NCI-H2081 treated with DMSO at 0.1 percent for 48 hours (cell line): Measurements from ENCODE around the gene HYCC1.

Experiments
- DNase-seq: peaks from one replicate; lab custom pipeline; 2025; lab: John Stamatoyannopoulos, UW

Gene HYCC1

DNA sequence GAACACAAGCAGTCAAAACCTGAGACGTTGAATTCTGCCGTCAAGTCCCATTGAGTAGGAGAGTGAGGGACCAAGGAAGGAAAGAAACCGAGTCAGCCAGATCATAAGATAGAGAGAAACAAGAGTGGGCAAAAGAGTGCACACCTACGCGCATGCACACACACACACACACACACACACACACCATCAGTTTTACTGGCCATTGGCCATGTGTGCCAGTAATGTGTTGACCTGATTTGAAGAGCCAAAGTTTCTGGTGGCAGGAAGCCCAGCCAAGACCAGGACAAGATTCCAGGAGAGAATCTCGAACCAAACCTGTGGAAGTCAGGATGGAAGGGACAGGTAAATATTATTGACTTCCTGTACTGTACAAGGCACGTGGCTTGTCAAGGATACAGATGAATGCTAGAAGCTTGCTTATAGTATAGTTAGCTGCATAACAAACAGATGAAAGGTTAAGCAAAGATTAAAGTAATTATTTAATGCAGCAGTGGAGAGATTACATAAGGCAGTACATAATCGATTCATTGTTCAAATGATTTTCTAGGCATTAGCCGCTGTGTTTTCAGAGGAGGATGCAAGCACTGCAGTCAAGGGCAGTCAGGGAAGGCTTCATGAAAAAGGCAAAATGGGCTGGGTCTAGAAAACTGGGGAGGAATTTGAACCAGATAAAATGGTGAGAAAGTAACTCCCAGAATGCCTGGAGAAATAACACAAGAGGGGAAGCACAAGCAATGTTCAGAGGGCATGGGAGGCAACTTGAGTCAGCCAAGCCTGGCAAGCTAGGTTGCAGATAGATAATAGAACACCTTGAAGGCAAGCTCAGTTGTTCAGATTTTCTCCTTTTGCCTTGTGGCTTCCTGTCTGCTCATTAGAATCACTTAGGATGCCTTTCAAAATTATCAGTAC, 2.7 kb upstream of the HYCC1 start:
- DNase-seq = no peak

DNA sequence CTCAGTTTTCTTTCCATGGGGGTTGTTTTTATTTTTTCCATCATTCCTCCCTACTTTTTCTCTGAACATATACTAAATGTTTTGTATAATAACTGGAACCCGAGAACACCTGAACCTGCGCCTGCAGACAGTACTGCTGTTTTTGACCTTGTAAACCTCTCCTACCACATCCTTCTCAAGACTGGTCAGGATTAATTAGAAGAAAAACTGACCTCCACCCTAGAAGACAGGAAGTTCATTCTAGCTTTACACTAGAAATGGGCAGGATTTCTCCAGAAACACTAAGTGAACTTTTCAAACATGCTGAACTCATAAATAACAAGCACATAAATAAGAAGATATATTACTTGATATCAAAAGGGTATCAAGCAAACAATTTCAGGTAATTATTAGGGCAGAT, 751 bp upstream of the HYCC1 start:
- DNase-seq = no peak

DNA sequence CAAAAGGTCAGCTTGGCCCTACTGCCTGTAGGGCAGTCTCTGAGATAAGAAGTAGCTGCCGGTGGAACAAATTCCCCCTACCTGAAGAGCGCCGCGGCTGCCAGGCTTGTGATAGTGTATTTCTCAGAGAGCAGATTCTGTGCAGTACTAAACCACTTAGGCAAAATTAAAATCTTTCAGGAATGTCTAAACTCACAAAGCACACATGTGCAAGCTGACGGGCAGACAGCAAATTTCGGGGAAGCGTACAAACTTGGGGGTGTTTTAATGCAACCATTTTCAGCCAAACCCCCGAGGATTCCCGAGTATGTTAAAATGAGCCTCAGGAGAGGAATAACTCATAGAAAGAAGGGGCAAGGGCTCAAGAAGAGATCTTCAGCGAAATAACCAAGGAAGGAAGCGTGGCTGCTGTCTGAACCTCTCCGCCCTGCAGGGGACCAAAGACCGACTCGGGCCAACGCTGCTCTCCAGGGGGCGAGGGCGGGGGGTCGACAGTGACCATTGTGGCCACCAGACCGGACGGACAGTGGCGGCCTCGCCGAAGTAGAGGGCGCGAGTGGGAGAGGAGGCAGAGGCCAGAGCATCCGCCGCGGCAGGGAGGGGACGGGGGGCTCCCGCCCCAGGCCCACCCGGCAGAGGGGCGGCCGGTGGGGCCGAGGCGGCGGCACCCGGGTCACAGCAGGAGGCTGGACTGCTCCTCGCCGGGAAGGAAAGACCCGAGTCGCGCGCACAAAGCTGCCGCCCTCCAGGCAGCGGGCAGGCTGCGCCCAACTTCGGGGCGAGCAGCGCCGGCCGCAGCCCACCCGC, 819 bp downstream of the HYCC1 start:
- no peak for DNase-seq

DNA sequence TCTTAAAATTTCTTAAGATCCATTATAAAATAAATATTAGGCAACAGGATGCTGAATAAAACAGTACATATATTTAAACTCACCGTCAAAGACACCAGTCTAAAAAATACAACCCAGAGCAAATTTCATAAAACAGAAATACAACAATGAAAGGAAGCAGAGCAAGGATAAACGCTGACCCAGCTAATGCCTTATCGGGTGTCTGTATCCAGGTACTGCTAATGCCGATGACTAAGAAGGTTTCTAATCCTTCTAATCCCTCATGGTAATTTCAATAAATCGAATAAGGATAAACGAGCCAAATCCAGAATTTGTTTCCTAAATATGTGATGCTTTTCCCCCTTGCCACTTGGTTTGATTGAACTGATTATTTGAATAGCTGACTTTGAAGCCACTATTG, 1.7 kb downstream of the HYCC1 start:
- DNase-seq = no peak

DNA sequence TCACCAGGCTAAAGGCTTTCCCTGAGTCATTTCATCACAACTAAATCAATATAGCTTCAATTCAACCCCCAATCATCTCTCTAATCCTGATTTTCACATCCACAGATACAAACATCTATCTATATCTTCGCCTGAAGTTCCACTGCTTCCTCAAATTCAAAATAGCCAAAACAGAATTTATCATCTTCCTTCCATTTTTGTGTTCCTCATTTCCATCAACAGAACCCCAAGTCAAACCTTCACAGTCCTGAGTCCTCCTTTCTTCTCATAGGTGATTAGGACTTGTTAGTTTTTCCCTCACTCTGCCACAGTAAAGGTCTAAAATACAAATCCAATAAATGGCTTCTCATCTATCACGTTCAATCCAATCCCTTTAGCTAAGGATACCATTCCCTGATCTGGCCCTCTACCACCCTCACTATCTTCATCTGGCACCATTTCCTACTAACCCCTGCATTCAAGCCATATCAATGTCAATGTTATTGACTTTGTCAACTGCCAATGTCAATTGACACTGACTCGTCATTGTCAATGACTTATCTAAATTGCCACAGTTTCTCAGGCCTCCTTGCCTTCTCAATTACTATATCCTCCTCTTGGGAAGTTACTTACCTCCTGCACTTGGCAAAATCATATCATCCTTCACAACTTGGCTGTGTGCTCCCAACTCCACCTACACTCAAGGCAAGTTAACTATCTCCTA, 2.6 kb downstream of the HYCC1 start:
- DNase-seq = no peak

DNA sequence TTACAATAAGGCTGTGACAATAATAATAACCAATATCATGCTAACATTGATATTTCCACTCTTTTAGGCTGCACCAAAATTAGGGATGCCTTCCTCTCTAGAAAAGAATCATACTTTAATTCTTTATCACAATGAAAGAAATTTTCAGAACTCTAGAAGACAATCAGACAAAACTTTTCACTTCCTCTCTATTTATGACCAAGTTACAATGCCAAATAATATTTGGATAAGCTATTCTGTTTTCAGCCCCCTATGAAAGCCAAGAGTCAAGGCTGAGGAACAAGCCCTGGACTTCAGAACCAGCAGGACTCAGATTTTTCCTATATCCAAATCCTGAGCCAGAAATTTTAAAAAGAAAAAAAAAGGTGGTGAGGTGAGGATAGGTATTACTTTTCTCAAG, 4.6 kb downstream of the HYCC1 start:
- DNase-seq = no peak

DNA sequence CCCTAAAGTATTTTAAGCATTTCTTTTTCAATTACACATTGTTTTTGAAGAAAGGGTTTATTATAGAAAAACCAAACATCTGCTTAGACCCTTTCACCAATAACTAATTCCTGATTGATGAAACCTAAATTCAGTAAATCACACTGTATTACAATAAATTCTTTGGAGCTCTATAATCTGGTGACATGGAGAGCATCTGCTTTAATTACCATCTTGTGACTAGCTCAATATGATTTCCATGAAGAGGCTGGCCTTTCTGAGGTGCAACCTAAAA, 9.7 kb downstream of the HYCC1 start:
- no peak for DNase-seq

DNA sequence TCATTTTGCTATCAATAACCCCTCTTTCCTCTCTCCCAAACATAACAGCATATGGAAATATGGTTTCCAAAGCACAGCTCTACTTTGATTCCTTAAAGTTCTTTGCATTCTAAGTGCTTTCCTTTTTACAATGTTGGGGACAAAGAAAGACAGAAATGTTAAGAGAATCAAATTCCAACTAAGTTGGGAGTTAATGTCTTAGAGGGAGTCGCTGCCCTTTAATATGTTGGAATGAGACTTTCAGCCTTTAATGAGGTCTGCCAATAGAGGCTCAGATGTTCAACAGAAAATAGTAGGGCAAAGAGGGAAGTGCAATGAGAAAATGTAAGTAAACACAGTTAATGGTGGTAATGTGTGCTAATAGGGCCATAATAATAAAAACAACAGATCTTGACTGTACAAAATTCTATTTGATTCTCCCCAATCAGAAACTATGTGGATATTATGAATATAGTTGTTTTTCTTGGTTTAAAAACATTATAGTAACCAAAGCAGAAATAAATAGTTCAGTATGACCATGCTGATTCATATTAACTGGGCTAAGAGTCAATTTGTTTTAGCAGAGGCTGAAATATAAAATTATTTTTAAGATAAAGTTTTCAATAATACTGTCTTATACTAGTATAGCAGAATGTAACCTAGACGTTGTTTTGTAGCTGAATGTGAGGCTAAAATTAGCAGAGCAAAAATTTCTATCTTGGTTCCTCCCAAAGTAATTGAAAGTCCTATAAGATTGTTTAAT, 10.3 kb downstream of the HYCC1 start:
- DNase-seq = no peak

DNA sequence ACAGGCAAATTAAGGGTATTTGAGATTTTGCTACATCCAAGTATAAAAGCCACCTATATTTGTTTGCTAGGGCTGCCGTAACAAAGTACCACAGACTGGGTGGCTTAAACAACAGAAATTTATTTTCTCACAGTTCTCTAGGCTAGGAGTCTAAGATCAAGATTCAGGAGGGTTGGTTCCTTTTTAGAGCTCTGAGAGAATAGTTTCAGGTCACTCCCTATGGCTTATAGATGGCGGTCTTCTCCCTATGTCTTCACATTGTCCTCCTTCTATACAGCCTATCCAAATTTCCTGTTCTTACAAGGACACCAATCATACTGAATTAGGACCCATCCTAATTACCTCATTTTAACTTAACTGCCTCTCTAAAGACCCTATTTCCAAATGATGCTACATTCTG, 11.2 kb downstream of the HYCC1 start:
- DNase-seq = no peak

DNA sequence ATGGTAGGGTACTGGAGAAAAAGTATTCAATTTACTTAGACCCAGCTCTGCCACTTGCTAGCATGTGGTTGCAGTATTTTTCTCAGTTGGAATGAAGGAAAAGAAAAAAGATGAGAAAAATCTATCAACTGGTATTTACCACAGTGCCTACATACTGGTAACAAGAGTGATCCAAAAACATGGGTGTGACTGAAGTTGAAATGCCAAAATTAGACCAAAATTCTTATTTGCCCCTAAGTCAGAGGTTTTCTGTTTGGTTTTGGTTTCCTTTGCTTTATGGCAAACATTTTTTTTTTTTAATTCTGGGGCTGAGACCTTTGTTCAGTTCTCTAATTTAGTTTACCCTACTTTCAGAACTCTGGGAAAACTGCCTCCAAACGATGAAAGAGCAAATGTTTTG, 12.3 kb downstream of the HYCC1 start:
- no peak for DNase-seq

DNA sequence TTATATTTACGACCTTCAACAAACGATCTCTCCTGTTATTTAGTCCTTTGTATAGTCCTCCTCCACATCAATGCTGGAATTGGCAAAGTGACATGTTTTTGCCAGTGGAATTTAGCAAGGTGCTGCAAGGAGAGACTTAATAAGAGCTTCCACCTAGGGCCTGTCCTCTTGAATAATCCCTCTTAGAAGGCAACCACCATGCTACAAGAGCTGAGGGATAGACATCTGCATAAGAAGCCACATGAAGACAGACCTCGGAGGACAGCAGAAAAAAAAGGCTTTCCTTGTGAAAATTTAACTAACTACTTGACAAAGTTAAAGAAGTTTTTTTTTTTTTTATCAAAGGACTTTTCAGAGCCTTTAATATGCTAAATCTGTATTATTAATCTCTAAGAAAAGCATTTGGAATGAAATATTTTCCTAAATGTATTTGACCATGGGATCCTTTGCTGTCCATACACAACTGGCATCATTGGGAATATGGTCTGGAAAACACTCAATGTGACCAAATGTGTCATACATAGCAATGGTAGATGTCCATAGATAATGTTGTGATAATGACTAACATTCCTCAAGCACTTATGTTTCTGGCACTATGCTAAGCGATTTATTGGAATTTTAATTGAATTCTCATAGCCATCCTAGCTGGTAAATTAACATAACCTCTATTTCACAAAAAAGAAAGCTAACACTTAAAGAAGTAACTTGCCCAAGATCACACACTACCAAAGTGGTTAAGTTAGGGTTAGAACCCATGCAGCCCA, 13.2 kb downstream of the HYCC1 start:
- DNase-seq = no peak

DNA sequence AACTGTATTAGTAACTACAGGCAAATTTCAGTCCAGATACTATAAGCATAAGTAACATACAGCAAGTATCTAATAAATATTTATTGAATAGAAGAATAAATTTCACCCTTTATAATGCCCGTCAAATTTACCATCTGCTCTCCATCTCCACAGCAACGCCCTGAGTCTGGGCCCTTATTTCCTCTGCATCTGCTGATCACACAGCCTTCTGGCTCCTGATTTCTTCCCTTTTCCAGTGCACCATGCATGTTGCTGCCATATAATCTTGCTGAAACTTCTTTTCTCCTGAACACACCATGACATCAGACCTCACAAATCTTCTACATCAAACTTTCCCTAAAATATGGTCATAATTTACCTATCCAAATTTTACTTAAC, 15.4 kb downstream of the HYCC1 start:
- no peak for DNase-seq

DNA sequence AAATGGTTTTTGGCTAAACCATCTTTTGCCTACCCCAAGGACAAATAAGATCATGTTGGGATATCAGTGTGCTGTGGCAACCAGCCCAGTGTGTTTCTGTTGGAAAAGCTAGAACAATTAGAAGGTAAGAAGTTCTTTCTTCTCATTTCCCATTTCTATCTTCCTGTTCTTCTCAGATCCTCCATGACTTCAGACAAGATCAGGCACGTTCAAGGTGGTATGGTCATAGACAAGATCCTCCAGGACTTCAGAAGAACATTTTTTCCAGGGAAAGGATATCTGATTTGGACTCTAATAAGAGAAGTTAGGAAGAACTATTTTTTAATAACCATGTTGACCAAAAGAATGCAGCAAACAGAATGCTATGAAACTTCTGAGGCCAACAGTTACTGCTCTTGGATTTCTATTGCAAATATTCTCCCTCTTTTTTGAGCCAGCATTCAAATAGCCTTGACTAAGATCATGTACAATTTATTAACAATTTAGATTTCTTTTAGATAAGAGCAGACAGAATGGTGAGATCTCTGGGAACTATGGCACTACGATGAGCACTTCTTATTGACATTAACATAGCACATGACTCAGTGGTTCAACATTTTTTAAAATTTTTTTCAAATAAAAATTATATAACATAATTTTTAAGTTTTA, 15.9 kb downstream of the HYCC1 start:
- no peak for DNase-seq

DNA sequence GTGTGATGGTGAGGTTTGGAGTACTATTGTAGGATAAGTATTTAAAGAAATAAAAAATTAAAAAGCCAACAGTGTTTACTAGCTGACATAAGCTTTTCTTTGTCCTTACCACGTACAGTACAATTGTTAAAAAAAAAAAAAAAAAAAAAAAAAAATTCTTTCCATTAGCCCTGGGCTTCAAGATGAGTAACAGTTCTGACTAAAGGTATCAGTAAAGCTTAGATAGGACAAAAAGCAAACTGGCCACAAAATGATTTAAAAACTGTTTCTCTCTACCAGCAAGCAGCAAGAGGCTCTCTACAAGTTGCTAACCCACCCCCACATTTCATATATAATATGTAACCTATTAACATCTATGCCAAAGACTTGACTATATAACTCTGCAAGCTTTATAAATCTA, 17.5 kb downstream of the HYCC1 start:
- DNase-seq = no peak

DNA sequence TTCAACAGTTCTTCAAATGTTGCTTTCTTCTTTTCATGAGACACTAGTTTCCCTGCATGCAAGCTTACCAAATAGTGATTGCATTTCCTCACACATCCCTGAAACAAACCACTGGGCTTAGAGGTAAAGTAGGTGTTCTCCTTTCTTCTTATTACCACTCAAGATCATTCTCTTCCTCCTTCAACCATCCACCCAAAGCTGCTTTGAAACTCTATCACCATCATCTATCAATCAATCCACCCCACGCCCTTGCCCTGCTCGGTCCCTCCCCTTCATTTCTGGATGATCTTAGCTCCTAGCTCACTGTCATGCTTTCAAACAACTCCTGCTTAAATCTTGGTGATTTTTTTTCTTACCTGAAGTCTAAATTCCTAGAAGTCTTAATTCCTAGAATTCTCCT, 18.9 kb downstream of the HYCC1 start:
- DNase-seq = no peak

DNA sequence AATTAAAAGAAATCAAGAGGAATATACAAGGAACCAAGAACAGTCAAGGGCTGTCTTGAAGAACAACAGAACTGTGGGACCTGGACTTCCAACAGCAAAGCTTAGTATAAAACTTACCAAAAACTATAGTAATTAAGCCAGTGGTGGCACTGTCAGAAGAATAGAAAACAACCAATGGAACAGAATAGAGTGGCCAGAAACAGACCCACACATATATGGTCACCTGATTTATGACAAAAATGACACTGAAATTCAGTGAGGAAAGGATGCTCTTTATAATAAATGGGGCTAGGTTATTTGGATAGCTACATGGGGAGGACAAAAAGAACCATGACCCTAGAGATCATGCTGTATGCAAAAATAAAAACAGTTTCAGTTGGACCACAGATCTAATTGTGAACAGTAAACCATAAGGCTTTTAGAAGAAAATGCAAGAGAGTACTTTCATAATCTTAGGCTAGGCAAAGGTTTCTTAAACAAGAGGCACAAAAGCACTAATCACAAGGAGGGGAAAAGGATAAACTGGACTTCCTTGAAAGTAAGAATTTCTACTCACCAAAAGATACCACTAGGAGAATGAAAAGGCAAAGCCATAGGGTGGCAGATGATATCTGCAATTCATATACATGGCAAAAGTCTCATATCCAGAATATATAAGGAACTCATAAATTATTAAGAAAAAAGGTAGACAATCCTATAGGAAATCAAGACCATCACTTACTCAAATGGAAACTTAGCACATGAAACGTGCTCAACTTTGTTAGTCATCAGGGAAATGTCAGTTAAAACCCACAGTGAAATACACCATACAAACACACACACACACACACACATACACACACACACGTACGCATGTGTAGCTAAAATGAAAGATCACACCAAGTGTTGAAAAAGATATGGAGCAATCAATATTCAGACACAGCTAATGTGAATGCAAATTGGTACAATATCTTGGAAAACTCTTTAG, 20.8 kb downstream of the HYCC1 start:
- no peak for DNase-seq

DNA sequence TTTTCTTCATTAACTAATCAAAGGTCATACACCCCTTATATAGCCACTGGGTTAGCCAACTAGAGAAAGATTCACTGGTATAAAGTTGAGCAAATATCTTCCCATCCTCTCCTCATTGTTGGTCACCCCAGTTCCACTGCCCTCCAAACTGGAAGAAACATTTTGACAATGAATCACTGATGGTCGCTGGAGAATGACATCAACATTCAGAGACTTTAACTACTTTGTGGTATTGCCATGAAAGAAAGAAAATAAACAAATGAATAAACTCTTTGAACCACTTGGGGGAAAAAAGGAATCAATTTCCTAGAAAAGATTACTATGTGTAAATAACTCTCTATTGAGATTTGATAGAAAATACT, 23.4 kb downstream of the HYCC1 start:
- no peak for DNase-seq

DNA sequence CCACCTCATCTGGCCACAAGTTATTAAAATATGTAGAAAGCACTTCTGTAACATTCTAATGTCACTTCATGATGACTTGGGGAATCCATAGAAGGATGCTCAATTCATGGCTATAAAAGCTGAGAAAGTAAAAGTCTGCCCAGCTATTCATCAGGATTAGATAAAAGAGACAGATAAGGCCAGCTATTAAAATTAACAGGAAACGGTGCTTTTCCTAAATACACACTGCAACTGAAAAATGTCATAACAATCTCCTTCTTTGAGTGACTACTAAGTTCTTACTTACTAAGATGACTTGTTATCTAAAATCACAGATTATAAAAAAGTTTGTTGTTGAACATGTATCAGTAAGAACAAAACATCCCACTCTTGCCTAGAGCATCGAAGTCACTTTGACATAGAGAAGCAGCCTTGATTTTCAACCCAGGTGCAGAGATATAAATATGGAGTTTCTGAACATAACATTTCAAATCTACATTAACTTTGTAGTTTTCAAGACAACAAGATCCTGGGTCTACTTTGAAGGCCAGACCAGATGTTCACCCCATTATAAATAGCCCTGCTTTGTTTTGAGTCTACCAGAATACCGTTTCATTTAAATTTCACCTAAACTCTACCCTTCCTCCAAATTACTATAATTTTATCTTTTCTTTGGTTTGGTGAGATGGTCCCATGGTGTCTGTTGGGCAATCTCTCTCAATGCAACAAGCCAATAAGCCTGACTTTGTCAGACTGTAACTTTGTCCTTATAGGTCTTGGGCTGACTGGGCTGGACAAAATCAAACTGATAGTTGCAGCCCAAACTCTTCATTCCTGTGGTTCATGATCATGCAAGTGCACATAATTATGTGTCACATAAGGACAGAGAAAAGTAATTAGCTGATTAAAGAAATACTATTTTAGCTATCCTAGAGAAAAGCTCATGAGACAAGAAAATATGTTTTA, 24.0 kb downstream of the HYCC1 start:
- no peak for DNase-seq

DNA sequence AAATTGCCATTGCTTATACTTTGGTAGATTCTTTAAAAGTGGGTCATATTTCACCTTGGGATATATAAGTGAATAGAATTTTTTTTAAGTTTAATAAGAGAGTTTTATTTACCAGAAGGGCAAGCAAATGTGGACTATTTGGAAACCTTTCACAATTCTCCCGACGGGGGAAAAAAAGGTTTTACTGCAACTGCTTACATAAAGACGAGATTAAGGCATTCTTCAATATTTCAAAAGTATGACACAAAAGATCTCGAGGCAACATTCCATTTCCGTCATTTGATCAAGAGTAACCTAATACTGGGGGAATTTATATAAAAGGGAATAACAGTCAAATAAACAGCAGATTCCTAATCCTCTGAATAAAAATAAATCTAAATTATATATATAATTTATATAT, 28.5 kb downstream of the HYCC1 start:
- DNase-seq = no peak
